K562 (cell line): ENCODE measurements around the gene CDC6. TPM values are rescaled to one million over a fixed set of nuclear protein-coding genes. Genes with fewer than 3 reads are reported as not detected.

Experiments
- ARNT ChIP-seq, 2 experiments: fragments of 450-650 bp; IDR thresholded peaks; 2 replicates each; pipeline ENCODE4 v1.6.1; 2016; ENCODE audit warnings: mild to moderate bottlenecking in 1 of 2
- BACH1 ChIP-seq: fragments of 200-800 bp; sonication (Bioruptor generic); IDR thresholded peaks from 2 replicates; pipeline ENCODE4 v1.6.1; 2016; ENCODE audit warnings: missing genetic modification characterization, missing compliant biosample characterization
- BHLHE40 ChIP-seq: IDR thresholded peaks from 2 replicates; pipeline ENCODE4 v1.6.1; 2011; ENCODE audit warnings: low read length, improper control_type of control experiment
- CBX3 ChIP-seq, 2 experiments: IDR thresholded peaks; 1 replicate in 1 of 2; 2 replicates in 1 of 2; pipeline ENCODE4 v1.6.1; 2012; ENCODE audit warnings: inconsistent platforms in 2 of 2, low read length in 2 of 2, borderline replicate concordance in 1 of 2, control low read depth in 1 of 2
- E2F5 ChIP-seq: sonication (generic); formaldehyde crosslinking; IDR thresholded peaks from 2 replicates; pipeline ENCODE4 v1.8.0; 2022; ENCODE audit warnings: mild to moderate bottlenecking, missing genetic modification reagents
- EHMT2 ChIP-seq: fragments of 450-650 bp; IDR thresholded peaks from 2 replicates; pipeline ENCODE4 v1.6.1; 2018; ENCODE audit warnings: antibody characterized with exemption
- ETV5 ChIP-seq: sonication (generic); formaldehyde crosslinking; IDR thresholded peaks from 2 replicates; pipeline ENCODE4 v1.4.0; 2020; ENCODE audit warnings: low read depth, mild to moderate bottlenecking, missing genetic modification reagents
- FOXA3 ChIP-seq, 2 experiments: fragments of 450-650 bp in 1 of 2; sonication (generic) in 1 of 2; formaldehyde crosslinking; IDR thresholded peaks in 1 of 2; conservative IDR thresholded peaks in 1 of 2; 2 replicates each; pipeline versions ENCODE4 v1.4.0 to v1.8.0; 2020 to 2022; ENCODE audit warnings: mild to moderate bottlenecking in 2 of 2, missing genetic modification reagents in 1 of 2
- GATAD2B ChIP-seq: fragments of 450-650 bp; IDR thresholded peaks from 2 replicates; pipeline ENCODE4 v1.6.1; 2017; ENCODE audit warnings: mild to moderate bottlenecking, borderline replicate concordance
- HDGF ChIP-seq: fragments of 450-650 bp; IDR thresholded peaks from 2 replicates; pipeline ENCODE4 v1.6.1; 2016
- HMGN3 ChIP-seq: IDR thresholded peaks from 2 replicates; pipeline ENCODE4 v1.6.1; 2011; ENCODE audit warnings: borderline replicate concordance, low read depth, mild to moderate bottlenecking, mixed read lengths, low read length; ENCODE audit not compliant: insufficient read length; ENCODE audit errors: extremely low read depth
- KAT7 ChIP-seq: sonication (generic); formaldehyde crosslinking; IDR thresholded peaks from 2 replicates; pipeline ENCODE4 v1.8.0; 2022; ENCODE audit warnings: missing genetic modification reagents, mild to moderate bottlenecking, borderline replicate concordance
- LEF1 ChIP-seq: fragments of 450-650 bp; IDR thresholded peaks from 2 replicates; pipeline ENCODE4 v1.6.1; 2016; ENCODE audit warnings: mild to moderate bottlenecking
- MECOM ChIP-seq: fragments of 250-450 bp; sonication (Bioruptor Pico); IDR thresholded peaks from 2 replicates; pipeline ENCODE4 v1.8.0; 2022; ENCODE audit warnings: inconsistent platforms
- MTA1 ChIP-seq: fragments of 450-650 bp; IDR thresholded peaks from 2 replicates; pipeline ENCODE4 v1.6.1; 2017; ENCODE audit warnings: borderline replicate concordance
- NCOA4 ChIP-seq: fragments of 450-650 bp; IDR thresholded peaks from 2 replicates; pipeline ENCODE4 v1.6.1; 2018; ENCODE audit warnings: mild to moderate bottlenecking; ENCODE audit not compliant: partially characterized antibody
- PML ChIP-seq: IDR thresholded peaks from 2 replicates; pipeline ENCODE4 v1.6.1; 2012; ENCODE audit warnings: low read length, inconsistent platforms
- POLR2AphosphoS2 ChIP-seq: IDR thresholded peaks from 2 replicates; pipeline ENCODE4 v1.6.1; 2012; ENCODE audit warnings: low read length, improper control_type of control experiment
- SIN3A ChIP-seq, 2 experiments: fragments of 150-350 bp in 1 of 2; IDR thresholded peaks; 2 replicates each; pipeline ENCODE4 v1.6.1; 2011 to 2016; ENCODE audit warnings: borderline replicate concordance in 2 of 2, low read depth in 2 of 2, low read length in 2 of 2, mild to moderate bottlenecking in 2 of 2, moderate library complexity in 2 of 2; ENCODE audit not compliant: control insufficient read depth in 1 of 2
- TBP ChIP-seq: optimal IDR thresholded peaks from 2 replicates; pipeline ENCODE3; 2011; ENCODE audit warnings: low read depth, low read length, improper control_type of control experiment
- TSC22D4 ChIP-seq: fragments of 450-650 bp; IDR thresholded peaks from 2 replicates; pipeline ENCODE4 v1.6.1; 2016; ENCODE audit warnings: missing genetic modification characterization, missing biosample characterization, control low read depth
- ZNF134 ChIP-seq: fragments of 250-450 bp; sonication (Bioruptor Pico); conservative IDR thresholded peaks from 2 replicates; pipeline ENCODE4 v1.4.0; 2020
- ZNF140 ChIP-seq: fragments of 250-450 bp; sonication (Bioruptor Pico); IDR thresholded peaks from 2 replicates; pipeline ENCODE4 v1.8.0; 2021; ENCODE audit warnings: moderate library complexity, mild to moderate bottlenecking, inconsistent platforms
- ZNF165 ChIP-seq: fragments of 250-450 bp; sonication (Bioruptor Pico); IDR thresholded peaks from 2 replicates; pipeline ENCODE4 v1.4.0; 2020; ENCODE audit warnings: borderline replicate concordance
- ZNF253 ChIP-seq: fragments of 250-450 bp; sonication (Bioruptor Pico); conservative IDR thresholded peaks from 2 replicates; pipeline ENCODE4 v1.6.1; 2021; ENCODE audit warnings: mild to moderate bottlenecking
- ZNF431 ChIP-seq: sonication (generic); formaldehyde crosslinking; IDR thresholded peaks from 2 replicates; pipeline ENCODE4 v1.8.0; 2022; ENCODE audit warnings: mild to moderate bottlenecking, missing genetic modification reagents
- polyA plus RNA-seq, 8 experiments: library from polyadenylated mRNA; depleted of rRNA in 4 of 8; stranded (reverse) in 5 of 8; unstranded in 3 of 8; fragments of >200 nt; fragmentation: Nextera tagmentation in 2 of 8; fragmentation: Illumina TruSeq in 1 of 8; extraction: Ambion mirVana in 2 of 8; extraction: Trizol in 1 of 8; gene quantifications; 2 replicates each; pipeline versions ENCODE4 v1.2.1 to v1.2.3, GENCODE V29; 2011 to 2014; ENCODE audit warnings: inconsistent platforms in 1 of 8, missing spikeins in 1 of 8
- total RNA-seq, 7 experiments: library from RNA; depleted of rRNA in 6 of 7; stranded (reverse); fragments of >200 nt in 6 of 7; fragmentation: Illumina TruSeq in 2 of 7; extraction: Trizol in 2 of 7; gene quantifications; 2 replicates each; pipeline versions ENCODE4 v1.2.1 to v1.2.3, GENCODE V29; 2011 to 2021; ENCODE audit warnings: low replicate concordance in 1 of 7
- TF ChIP-seq, protein P1 (sequence below), 2 experiments: fragments of 450-650 bp; IDR thresholded peaks; 2 replicates each; pipeline ENCODE4 v1.6.1; 2016
- TF ChIP-seq, protein P2 (sequence below): fragments of 450-650 bp; formaldehyde crosslinking; IDR thresholded peaks from 2 replicates; pipeline ENCODE4 v1.4.0; 2022; ENCODE audit warnings: mild to moderate bottlenecking, moderate library complexity

Gene CDC6
- total and polyA plus RNA-seq, 9 of the 15 experiments (the other 6 are each of a cell fraction or from before 2014, with no cell fraction given): 29.6 to 141 (median 106) TPM

DNA sequence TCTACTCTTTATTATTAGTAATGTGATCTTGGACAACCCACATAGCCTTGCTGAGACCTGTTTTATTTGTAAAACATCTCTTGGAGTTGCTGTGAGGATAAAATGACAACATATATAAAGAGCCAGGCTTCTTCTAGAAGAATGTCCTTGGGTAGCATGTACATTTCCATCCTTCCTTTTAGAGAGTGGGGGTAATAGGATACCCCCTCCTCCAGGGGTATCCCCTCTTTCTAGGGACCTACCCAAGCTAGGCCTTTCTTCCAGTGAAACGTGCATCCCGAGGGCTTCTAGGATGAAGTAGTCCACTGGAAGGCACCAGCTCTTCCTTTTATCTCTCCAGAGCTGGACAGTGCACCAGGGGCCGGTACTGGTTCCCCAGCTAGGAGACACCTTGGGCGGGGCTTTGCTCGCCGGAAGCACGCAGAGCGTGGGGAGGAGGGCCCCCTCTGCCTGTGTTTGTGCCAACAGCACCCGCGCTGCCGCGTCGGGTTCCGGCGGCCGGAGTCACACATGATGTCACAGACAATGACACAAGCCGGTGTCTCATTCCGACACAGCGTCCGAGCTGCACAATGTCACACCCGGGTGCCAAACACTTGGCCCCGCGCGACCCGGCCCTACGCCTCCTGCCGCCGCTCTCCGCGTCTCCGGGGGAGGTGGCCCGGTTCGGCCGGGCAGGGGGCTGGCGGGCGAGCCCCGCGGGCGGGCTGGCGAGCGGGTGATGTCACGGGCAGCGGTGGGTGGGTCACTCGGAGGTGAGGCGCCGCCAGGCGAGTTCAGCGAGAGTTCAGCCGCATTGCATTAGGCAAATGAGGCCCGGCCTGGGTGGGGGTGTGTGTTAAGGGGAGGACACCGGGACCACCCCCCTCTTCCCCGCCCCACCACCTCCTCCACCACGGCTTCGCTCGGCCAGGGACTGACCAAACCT is 53.5 kb downstream of the CDC6 start (continued):
- no peak for TF ChIP-seq EHMT2
- TF ChIP-seq NCOA4: no peak
- TF ChIP-seq CBX3 (IDR thresholded peaks at IDR 0.05; ENCODE audit: borderline replicate concordance in 1 of 2, low read length in 2 of 2): no peak
- TF ChIP-seq TSC22D4 (tag): no peak
- no peak for TF ChIP-seq ZNF140 (CRISPR knock-in tag)
- peak; percentile 68; the same call in 1 of the 2 replicates for TF ChIP-seq KAT7 (CRISPR knock-in tag)
- 0 out of 4 replicates have a peak, but pooled peaks of 1 of the 2 experiments have one; percentile 11 for TF ChIP-seq SIN3A (IDR thresholded peaks at IDR 0.05; ENCODE audit: borderline replicate concordance in 2 of 2, control insufficient read depth in 1 of 2, low read depth in 2 of 2, low read length in 2 of 2)
- TF ChIP-seq ZNF431: no peak
- TF ChIP-seq E2F5 (CRISPR knock-in tag): no peak
- TF ChIP-seq, protein P1, sequence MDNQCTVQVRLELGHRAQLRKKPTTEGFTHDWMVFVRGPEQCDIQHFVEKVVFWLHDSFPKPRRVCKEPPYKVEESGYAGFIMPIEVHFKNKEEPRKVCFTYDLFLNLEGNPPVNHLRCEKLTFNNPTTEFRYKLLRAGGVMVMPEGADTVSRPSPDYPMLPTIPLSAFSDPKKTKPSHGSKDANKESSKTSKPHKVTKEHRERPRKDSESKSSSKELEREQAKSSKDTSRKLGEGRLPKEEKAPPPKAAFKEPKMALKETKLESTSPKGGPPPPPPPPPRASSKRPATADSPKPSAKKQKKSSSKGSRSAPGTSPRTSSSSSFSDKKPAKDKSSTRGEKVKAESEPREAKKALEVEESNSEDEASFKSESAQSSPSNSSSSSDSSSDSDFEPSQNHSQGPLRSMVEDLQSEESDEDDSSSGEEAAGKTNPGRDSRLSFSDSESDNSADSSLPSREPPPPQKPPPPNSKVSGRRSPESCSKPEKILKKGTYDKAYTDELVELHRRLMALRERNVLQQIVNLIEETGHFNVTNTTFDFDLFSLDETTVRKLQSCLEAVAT (IDR thresholded peaks at IDR 0.05): no peak
- TF ChIP-seq ZNF253 (CRISPR knock-in tag): no peak
- no peak for TF ChIP-seq MECOM (CRISPR knock-in tag)
- no peak for TF ChIP-seq HDGF
- no peak for TF ChIP-seq MTA1
- no peak for TF ChIP-seq GATAD2B
- no peak for TF ChIP-seq PML
- TF ChIP-seq ZNF134 (CRISPR knock-in tag): no peak
- TF ChIP-seq HMGN3: peak; percentile 84
- TF ChIP-seq LEF1: no peak
- peak; percentile 71 for TF ChIP-seq ETV5 (CRISPR knock-in tag)
- TF ChIP-seq TBP: no peak
- no peak for TF ChIP-seq POLR2AphosphoS2
- no peak; a peak in 1 of 4 replicates for TF ChIP-seq FOXA3 (CRISPR knock-in tag; conservative IDR thresholded peaks at IDR 0.05 in 1 of 2, IDR thresholded peaks at IDR 0.05 in 1 of 2)
- peak; percentile 65 for TF ChIP-seq BHLHE40
- no peak for TF ChIP-seq BACH1
- TF ChIP-seq ZNF165 (CRISPR knock-in tag): no peak
- TF ChIP-seq ARNT (IDR thresholded peaks at IDR 0.05): no peak
- TF ChIP-seq, protein P2, sequence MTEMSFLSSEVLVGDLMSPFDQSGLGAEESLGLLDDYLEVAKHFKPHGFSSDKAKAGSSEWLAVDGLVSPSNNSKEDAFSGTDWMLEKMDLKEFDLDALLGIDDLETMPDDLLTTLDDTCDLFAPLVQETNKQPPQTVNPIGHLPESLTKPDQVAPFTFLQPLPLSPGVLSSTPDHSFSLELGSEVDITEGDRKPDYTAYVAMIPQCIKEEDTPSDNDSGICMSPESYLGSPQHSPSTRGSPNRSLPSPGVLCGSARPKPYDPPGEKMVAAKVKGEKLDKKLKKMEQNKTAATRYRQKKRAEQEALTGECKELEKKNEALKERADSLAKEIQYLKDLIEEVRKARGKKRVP (CRISPR knock-in tag): no peak
